ENCODE measurements around the gene COASY.

Gene COASY

DNA sequence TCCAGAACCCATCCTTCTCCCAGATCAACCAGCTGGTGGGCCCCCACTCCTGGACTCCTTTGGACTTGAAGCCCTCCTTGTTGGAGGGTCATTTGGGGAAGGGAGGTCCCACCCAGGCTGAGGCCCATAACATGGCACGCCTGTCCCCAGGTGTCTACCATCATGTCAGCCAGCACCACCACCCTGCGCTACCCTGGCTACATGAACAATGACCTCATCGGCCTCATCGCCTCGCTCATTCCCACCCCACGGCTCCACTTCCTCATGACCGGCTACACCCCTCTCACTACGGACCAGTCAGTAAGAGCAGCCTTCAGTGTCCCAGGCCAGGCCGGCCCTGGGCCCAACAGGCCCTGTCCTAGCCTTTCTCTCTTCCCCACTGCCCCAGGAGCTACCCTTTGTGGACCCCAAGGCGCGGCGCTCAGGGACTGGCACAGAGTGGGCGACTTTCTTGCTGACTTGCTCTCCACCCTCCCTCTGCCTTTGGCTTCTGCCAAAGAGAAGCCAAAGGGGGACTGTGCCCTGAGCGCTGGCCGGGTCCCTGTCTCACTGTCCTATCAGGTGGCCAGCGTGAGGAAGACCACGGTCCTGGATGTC, 51.8 kb downstream of the COASY start:
- no peak for DNase-seq (ENCODE audit: low read depth in 2 of 2)

Data from stimulated activated CD4-positive, alpha-beta T cell treated with anti-CD3 and anti-CD28 coated beads, Interleukin-4, amount 100 ng/mL, for 48 hours (primary cell).